GM12872 (cell line): Measurements from ENCODE around the gene ZBTB4.

Source experiments
- TF ChIP-seq, protein P1 (sequence below): IDR thresholded peaks from 3 replicates; pipeline ENCODE4 v1.5.1; 2011; ENCODE audit warnings: low read depth, mild to moderate bottlenecking, low read length, moderate library complexity; ENCODE audit not compliant: insufficient read depth

ZBTB4 gene, protein sequence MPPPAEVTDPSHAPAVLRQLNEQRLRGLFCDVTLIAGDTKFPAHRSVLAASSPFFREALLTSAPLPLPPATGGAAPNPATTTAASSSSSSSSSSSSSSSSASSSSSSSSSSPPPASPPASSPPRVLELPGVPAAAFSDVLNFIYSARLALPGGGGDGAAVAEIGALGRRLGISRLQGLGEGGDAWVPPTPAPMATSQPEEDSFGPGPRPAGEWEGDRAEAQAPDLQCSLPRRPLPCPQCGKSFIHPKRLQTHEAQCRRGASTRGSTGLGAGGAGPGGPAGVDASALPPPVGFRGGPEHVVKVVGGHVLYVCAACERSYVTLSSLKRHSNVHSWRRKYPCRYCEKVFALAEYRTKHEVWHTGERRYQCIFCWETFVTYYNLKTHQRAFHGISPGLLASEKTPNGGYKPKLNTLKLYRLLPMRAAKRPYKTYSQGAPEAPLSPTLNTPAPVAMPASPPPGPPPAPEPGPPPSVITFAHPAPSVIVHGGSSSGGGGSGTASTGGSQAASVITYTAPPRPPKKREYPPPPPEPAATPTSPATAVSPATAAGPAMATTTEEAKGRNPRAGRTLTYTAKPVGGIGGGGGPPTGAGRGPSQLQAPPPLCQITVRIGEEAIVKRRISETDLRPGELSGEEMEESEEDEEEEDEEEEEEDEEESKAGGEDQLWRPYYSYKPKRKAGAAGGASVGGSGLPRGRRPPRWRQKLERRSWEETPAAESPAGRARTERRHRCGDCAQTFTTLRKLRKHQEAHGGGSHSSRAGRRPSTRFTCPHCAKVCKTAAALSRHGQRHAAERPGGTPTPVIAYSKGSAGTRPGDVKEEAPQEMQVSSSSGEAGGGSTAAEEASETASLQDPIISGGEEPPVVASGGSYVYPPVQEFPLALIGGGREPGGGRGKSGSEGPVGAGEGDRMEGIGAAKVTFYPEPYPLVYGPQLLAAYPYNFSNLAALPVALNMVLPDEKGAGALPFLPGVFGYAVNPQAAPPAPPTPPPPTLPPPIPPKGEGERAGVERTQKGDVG

DNA sequence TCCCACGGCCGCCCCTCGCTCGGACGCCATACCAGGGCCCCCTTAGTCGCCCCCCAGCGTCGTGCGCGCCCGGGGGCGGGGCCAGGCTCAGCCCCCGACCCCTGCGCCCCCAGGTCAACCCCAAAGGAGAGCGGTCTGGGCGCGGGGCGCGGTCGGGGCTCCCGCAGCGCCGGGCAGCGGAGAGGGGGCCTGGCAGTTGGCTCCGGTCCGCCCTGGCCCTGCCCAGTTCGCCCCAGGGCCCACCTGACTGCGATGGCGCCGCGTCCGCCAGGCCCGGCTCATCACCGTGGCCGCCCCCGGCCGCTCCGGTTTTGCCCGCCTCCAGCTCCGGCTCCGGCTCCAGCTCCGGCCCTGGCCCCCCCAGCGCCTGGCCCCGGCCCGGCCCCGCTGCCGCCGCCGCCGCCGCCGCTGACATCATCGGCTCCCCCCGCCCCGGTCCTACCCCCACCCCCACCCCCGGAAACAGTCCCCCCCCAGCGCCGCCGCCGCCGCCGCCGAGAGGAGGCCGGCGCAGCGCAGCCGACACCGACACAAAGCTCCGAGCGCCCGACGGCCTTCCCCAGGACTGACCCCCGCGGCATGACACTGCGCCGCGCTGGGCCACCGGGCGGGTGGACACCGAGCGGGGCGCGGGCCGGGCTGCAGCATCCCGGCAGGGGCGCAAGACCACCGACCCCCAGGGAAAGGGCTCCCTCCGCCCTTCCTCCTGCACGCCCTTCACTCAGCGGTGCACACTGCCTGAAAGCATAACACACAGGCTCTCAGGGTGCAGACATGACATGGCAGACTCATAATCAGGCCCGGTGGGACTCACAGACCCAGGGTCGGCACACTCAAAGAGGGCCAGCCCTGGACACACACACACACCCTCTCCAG is at the start of gene ZBTB4:
Gene ZBTB4, minus strand, starts transcription at position 419 of the 876 bp plus-strand sequence. CDS start 12,830 bp downstream, outside the sequence.
- TF ChIP-seq, protein P1, sequence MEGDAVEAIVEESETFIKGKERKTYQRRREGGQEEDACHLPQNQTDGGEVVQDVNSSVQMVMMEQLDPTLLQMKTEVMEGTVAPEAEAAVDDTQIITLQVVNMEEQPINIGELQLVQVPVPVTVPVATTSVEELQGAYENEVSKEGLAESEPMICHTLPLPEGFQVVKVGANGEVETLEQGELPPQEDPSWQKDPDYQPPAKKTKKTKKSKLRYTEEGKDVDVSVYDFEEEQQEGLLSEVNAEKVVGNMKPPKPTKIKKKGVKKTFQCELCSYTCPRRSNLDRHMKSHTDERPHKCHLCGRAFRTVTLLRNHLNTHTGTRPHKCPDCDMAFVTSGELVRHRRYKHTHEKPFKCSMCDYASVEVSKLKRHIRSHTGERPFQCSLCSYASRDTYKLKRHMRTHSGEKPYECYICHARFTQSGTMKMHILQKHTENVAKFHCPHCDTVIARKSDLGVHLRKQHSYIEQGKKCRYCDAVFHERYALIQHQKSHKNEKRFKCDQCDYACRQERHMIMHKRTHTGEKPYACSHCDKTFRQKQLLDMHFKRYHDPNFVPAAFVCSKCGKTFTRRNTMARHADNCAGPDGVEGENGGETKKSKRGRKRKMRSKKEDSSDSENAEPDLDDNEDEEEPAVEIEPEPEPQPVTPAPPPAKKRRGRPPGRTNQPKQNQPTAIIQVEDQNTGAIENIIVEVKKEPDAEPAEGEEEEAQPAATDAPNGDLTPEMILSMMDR: no peak

DNA sequence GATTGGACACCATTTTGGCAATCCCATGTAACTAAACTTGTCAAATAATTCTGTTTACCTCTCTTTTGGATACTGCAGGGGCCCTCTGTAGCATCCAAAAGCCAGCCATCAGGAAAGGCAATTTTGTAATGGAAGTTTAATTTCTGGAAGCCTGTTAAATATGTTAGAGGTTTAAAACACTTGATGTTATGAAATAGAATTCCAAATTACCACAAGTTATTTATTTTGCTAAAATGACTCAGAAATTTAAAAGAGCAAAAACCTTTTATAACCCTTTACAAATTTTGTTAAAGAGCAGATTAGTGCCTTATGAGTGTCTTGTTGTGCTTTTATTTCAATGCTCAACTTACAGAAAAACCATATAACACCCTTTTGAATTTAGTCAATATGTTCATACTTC is 49.4 kb upstream of the ZBTB4 start:
- TF ChIP-seq, protein P1: no peak

DNA sequence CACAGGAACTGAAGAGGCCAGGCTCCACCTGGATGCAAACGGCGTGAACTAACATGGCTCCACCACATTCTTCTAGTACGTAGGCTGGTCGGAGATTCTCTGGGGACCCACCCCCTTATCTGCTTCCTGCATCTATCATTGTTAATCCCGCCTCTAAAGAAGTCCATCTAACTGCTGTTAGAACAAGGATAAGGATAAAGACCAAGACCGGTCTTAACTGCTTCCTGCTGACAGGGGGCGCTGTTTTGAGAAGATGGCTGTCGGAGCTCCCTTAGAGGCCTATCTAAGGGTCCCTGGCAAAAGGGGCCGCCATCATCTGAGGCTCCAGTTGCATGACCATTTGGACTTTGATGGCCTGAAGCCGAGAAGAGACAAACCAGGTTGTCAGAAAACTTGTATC is 43.6 kb upstream of the ZBTB4 start:
- TF ChIP-seq, protein P1: peak; percentile 64

DNA sequence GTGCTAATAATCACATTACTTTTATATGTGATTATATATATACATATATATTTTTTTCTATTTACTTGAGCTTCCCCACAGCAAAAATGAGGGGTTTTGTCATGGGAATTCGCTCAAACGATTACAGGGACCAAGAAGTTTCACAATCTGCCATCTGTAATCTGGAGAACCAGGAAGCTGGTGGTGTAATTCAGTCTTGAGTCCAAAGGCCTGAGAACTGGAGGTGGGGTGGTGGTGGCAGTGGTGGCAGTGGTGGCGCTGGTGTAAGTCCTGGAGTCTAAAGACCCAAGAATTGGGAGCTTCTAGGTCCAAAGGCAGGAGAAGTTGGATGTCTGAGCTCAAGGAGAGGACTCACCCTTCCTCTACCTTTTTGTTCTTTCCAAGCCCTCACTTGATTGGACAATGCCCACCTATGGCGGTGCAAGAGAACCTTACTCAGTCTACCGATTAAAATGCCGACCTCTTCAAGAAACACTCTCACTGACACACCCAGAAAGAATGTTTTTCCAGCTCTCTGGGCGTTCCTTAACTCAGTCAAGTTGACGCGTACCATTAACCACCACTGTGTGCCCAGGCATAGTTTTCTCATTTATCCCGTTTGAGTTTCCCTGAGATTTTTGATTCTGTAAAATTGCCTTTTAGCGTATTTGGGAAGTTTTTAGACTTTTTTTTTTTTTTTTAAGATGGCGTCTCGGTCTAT is 36.6 kb upstream of the ZBTB4 start:
- TF ChIP-seq, protein P1: no peak

DNA sequence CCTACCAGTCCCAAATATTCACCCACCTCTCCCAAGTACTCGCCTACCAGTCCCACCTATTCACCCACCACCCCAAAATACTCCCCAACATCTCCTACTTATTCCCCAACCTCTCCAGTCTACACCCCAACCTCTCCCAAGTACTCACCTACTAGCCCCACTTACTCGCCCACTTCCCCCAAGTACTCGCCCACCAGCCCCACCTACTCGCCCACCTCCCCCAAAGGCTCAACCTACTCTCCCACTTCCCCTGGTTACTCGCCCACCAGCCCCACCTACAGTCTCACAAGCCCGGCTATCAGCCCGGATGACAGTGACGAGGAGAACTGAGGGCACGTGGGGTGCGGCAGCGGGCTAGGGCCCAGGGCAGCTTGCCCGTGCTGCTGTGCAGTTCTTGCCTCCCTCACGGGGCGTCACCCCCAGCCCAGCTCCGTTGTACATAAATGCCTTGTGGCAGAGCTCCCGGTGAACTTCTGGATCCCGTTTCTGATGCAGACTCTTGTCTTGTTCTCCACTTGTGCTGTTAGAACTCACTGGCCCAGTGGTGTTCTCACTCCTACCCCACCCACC is 34.5 kb upstream of the ZBTB4 start:
- TF ChIP-seq, protein P1: no peak

DNA sequence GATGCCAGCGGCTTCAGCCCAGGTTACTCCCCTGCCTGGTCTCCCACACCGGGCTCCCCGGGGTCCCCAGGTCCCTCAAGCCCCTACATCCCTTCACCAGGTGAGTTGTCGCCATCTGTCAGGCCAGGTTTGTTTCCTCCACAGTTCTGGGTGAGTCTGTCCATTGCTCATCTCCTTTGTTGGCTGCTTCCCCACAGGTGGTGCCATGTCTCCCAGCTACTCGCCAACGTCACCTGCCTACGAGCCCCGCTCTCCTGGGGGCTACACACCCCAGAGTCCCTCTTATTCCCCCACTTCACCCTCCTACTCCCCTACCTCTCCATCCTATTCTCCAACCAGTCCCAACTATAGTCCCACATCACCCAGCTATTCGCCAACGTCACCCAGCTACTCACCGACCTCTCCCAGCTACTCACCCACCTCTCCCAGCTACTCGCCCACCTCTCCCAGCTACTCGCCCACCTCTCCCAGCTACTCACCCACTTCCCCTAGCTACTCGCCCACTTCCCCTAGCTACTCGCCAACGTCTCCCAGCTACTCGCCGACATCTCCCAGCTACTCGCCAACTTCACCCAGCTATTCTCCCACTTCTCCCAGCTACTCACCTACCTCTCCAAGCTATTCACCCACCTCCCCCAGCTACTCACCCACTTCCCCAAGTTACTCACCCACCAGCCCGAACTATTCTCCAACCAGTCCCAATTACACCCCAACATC is 33.6 kb upstream of the ZBTB4 start:
- TF ChIP-seq, protein P1: no peak
